Activated T-helper 9 cell treated with anti-CD3 and anti-CD28 coated beads, Interleukin-2, amount 50 U/mL, for 16 hours (primary cell): ENCODE measurements around the gene RNF151.
A peak's percentile ranks its signal among the peaks of the same experiment; 100 is the strongest.

ENCODE experiments used
- DNase-seq: peaks from one replicate; pipeline ENCODE4 v3.0.0-alpha.2; 2020; ENCODE audit warnings: low read depth

The RNF151 gene

GRCh38 chr16:1992704-1993317 lies 26.2 kb downstream of the RNF151 start:
- no peak for DNase-seq

GRCh38 chr16:1993731-1994131 lies 27.1 kb downstream of the RNF151 start:
- DNase-seq, result no peak

GRCh38 chr16:1997494-1998359 lies 31.1 kb downstream of the RNF151 start:
- DNase-seq, result no peak

DNA sequence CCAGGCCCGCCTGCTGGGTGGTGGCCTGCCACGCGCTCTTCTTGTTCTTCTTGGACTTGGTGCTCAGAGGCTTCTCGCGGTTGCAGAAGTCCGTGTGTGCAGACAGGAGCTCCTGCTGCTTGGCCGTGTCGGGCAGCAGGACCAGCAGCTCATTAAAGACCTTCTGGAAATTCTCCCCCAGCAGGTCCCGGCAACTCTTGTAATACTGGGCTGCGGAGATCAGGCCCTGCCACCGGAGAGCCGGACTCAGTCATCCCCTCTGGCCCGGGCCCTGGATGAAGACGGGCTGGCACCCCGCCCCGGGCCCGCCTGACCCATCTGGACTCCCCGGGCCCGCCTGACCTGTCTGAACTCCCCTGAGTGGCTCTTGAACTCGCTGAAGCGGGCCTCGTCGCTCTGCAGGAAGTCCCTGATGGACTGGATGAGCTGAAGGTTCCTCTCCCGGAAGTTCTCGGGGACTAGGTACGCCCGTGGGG lies 31.7 kb downstream of the RNF151 start:
- no peak for DNase-seq

- no peak for DNase-seq
These were observed 32.5 kb downstream of the RNF151 start for GRCh38 chr16:1998852-1999801.

GRCh38 chr16:1999866-2000514 lies 33.3 kb downstream of the RNF151 start:
- DNase-seq, result no peak

DNA sequence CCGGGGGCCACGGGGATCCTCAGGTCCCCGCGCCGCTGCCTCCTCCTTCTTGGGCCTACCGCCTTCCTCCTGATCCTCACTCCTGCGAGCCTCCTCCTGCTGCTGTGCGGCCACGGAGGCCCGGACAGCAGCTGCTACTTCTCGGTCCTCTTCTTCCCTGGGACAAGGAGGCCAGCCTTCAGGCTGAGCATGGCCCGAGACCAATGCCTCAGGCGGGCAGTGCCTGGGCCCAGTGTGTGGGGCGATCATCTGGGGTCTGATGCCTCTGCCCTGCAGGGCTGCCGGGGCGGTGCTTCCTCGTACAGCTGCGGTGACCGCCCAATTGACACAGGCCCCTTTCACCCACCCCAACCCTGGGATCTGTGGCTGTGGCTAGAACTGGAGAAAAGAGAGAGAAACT lies 34.4 kb downstream of the RNF151 start:
- DNase-seq, result no peak

GRCh38 chr16:2001456-2002355 lies 35.0 kb downstream of the RNF151 start:
- DNase-seq, result no peak

DNA sequence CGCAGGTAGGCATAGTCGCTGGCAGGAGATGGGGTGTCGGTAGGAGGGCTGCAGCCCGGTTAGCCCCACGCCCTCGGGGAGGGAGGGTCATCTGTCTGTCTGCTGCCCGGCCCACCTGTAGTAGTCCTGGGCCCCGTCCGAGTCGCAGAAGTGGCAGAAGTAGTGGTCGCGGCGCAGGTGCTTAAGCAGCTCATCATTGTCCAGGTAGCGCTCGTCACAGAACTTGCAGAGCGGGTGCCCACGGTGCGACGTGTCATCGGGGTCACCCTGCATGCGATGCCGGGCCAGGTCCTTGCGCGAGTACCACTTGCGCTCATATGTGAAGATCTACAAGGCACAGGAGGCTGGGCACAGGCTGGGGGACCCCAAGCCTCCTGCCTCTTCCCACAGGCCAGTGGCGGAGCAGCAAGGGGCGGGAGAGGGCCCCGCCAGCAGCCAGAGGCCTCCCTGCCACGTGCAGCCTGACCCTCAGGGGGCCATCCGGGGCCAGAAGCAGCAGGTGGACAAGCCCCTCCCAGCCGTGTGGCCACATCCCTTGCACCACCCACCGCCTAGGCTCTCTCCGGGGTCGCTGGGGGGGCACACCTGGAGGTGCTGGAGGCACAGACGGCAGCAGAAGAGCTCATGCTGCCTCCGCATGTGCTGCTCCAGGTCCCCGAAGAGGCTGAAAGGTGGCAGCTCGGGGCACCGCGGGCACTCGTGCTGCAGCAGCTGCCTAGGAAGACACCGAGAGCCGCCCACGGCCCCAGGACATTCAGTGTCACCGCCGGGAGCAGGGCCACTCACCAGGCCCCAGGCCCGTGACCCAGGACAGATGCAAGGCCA lies 36.0 kb downstream of the RNF151 start:
- no peak for DNase-seq

GRCh38 chr16:2003231-2003826 lies 36.7 kb downstream of the RNF151 start:
- DNase-seq, result no peak

DNA sequence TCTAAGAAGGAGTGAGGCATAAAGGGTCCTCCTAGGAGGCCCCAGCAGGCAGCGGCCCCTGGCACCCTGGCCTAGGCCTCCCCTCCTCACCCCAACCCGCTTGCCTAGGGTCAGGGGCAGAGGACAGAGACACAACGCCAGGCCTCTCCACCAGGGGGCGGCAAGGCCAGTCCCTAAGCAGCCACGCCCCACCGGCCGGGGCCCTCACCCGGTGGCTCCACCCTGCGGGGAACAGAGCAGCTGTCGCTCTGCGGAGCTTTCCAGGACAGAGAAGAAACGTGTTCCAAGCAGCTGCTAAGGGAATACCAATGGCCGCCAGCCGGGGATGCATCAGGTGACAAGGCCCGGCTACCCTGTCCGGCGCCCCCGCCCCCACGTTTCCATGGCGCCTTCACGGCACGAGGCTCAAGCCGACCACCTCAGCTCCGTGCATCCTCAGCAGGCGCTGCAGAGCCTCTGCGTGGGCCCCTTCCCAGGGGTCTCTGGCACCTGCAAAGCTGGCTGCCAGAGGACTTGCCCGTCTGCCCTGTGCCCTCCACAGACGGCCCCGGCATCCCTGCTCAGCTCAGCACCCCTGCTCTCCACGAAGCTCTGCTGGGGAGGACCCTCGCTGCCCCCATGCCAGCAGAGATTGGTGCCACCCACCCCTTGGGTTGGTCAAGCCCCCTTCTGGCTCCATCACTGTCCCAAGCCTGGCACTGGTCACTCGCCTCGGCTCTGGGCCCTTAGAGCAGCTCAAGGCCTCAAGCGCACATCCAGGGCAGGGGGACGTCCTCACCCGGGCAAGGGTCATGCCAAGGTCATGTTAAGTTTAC lies 37.4 kb downstream of the RNF151 start:
- peak; percentile 82 for DNase-seq

GRCh38 chr16:2004795-2005517 lies 38.3 kb downstream of the RNF151 start:
- no peak for DNase-seq

- DNase-seq, result no peak
These were observed 39.0 kb downstream of the RNF151 start for GRCh38 chr16:2005646-2006045.

DNA sequence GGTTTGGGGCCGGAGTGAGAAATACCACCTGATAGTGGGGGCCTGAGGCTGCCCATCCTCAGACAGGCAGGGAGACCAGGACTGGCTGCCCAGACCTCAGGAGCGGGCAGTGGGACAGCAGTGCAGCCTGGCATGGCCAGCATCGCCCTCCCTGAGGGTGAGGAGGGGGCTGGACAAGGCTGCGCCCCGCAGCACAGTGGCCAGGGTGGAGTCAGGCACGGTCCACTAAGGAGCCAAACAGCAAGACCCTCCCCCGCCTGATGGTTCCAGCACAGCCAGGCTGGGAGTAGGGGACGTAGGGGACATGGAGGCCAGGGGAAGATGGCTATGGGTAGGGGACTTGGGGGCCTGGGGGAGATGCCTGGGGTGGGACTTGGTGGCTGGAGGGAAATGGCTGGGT lies 39.7 kb downstream of the RNF151 start:
- DNase-seq, result no peak

DNA sequence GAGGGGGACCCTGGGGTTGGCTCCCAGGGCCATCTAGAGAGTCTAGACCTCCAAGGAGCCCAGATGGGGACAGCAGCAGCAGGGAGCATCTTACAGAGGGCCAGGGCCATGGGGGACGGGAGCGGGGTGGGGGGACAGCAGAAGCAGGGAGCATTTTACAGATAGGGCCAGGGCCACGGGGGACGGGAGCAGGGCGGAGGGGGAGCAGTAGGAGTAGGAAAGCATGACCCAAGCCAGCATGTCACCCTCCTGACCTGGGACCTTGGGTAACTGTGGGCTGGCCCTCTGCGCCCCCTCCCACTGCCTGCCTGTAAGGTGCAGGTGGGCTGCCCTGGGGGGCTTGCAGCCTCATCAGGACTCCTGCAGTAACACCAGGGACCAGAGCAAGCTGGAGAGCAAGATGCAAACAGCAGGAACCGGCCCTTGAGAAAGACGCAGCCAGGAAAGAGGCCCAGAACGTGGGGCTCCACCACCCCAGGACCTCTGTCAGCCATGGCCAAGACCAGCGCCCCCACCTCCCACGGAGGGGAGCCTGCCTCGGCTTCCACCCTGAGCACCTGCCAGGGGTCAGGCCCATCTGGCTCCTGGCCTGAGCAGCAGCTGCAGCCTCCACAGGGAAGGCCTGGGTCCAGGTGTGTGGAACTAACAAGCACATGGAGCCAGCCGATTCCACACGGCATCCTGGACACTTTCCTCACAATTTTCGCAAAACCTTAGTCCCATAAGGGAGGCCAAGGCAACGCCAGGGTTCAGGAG lies 40.6 kb downstream of the RNF151 start:
- no peak for DNase-seq

DNA sequence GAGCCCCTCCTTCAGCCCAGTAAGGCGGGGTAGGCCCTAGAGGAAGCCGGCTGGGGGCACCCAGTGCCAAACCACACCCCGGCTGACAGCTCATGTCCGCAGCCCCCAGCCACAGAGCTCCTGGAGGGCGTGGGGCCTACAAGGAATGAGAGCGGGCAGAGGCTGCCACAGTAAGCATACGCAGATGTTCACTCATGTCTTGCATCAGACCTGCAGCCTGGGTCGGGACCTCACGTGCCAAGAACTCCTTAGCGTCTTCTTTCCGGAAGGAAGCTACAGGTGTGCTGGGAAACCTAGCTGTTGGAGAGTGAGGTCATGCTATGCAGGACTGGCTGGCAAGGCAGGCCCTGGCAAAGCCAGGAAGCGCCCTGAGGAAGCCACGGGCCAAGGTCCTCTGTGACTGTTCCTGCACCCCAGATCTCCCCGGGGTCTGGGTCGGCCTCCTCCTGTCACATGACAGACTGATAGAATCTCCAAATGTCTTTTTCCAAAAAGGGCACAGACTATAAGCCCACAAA lies 41.4 kb downstream of the RNF151 start:
- DNase-seq, result no peak

GRCh38 chr16:2008631-2009163 lies 42.0 kb downstream of the RNF151 start:
- DNase-seq, result no peak
